ENCODE measurements around the gene MPDZ. TPM values are rescaled to one million over a fixed set of nuclear protein-coding genes. Genes with fewer than 3 reads are reported as not detected.
A peak's percentile ranks its signal among the peaks of the same experiment; 100 is the strongest.

The MPDZ gene
- total and polyA plus RNA-seq, 2 of the 4 experiments (the other 2 are of a cell fraction) = 18.8 to 39.3 TPM

DNA sequence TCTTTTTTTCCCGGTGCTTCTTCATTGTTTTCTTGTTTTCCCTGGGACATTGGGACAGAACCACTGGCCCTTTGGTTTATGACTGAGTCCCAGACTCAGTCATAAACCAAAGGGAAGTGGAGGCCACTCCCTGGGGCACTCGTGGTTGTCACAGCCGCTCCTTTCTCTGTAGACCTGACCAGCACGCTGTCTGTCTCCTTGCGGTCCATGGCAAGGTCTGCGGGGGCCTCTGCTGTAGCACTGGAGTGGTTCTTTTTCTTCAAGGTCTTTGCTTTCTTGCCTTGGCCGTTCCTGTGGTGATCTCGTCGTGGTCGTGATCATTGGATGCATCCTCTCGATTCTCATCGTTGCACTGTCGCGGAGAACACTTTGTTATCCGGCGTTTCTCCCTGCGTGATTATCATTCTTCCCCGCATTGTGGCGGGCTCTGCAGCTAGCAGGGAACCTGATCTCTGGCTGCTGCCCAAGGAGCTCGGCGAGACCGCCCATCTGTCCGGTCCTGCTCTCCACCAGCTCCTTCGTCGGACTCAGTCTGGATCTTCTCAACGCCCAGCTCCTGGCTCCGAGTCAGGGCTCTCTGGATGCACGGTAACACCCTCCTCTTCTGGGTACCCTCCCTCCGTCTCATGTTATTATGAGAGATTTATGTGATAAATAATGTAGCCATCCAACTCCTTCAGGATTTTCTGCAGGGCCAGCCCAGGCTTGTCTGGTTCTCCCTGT, 43.5 kb upstream of the MPDZ start:
- no peak overlapping the region for H2BK5ac ChIP-seq (ENCODE audit: low read depth, low read length, poor library complexity, severe bottlenecking)
- no peaks in the 10 kb centered on the region for H3K79me1 ChIP-seq (ENCODE audit: low read depth in 1 of 2, low read length in 2 of 2)
- no peak overlapping the region for H2AK5ac ChIP-seq (ENCODE audit: low read depth, low read length)
- no peak overlapping the region for H4K5ac ChIP-seq (ENCODE audit: low read depth, low read length)
- no peaks in the 10 kb centered on the region for H3K27me3 ChIP-seq (ENCODE audit: control insufficient read depth, insufficient read depth, low read length)
- H3K36me3 ChIP-seq (ENCODE audit: control insufficient read depth, insufficient read depth, low read length) = no peaks in the 10 kb centered on the region
- peak overlapping the region; percentile 51 for H2AFZ ChIP-seq (replicated peaks; ENCODE audit: low read length, poor library complexity)
- H2BK120ac ChIP-seq (ENCODE audit: low read depth, low read length) = no peak overlapping the region
- no peaks in the 10 kb centered on the region for H4K20me1 ChIP-seq (ENCODE audit: insufficient read depth, low read length)
- H3K4me2 ChIP-seq (ENCODE audit: low read depth, low read length) = no peak overlapping the region
- no peak for ATAC-seq (ENCODE audit: low read depth)
- DNase-seq = no peak
- H2AK9ac ChIP-seq (replicated peaks; ENCODE audit: low read depth, low read length, poor library complexity) = no peak overlapping the region
- dilution Hi-C loops (cut with HindIII; ENCODE audit: low sequenced_read_pairs, unreplicated experiment) = no loop called here
- H3K9me3 ChIP-seq (ENCODE audit: control insufficient read depth, insufficient read depth, low read length) = no peaks in the 10 kb centered on the region
- in situ Hi-C loops (cut with MboI; ENCODE audit: low sequenced_read_pairs) = no loop called here
- no peak overlapping the region for H3K23ac ChIP-seq (ENCODE audit: low read depth, low read length)
- H3K56ac ChIP-seq (ENCODE audit: extremely low read depth, insufficient read depth, low read length) = no peak overlapping the region
- no peak overlapping the region for H3K27ac ChIP-seq (ENCODE audit: insufficient read depth, low read length)
- H3K4me1 ChIP-seq (ENCODE audit: control insufficient read depth, insufficient read depth, low read length) = no peaks in the 10 kb centered on the region
- no peaks in the 10 kb centered on the region for H3K9me1 ChIP-seq (ENCODE audit: insufficient read depth, low read length)
- BruUV-seq (replicated peaks) = no TSS peak
- no peak overlapping the region for H4K91ac ChIP-seq (ENCODE audit: insufficient read depth, low read depth, low read length)
- H3K9ac ChIP-seq (ENCODE audit: low read depth, low read length) = no peak overlapping the region
- 89% methylated on average over 21 of the region's 29 CpGs; no CpG with 5 or more reads in 1 of the 2 experiments for WGBS, 2 experiments (ENCODE audit: extremely low coverage in 2 of 2, insufficient read length in 1 of 2)
- intact Hi-C loops (cut with micrococcal nuclease) = loop anchor here (10.0 kb wide), 1 partner anchor 1232 kb away; no protein-coding TSS in a partner anchor
- no peak overlapping the region for H3K4ac ChIP-seq (ENCODE audit: low read depth, low read length)
- CTCF ChIA-PET = no interaction called here
- no peak overlapping the region for H4K8ac ChIP-seq (ENCODE audit: low read depth in 2 of 2, low read length in 2 of 2)
- no peak overlapping the region for H2BK15ac ChIP-seq (ENCODE audit: low read depth, low read length)
- no peak overlapping the region for H3K18ac ChIP-seq (ENCODE audit: low read depth, low read length)
- POLR2A ChIA-PET (ENCODE audit: unreplicated experiment) = no interaction called here
- H2BK20ac ChIP-seq (ENCODE audit: low read depth, low read length) = no peak overlapping the region
- TF ChIP-seq CEBPB (IDR thresholded peaks at IDR 0.05; ENCODE audit: low read depth, low read length) (no peak), RFX5 (IDR thresholded peaks at IDR 0.05; ENCODE audit: low read depth, low read length) (no peak), BHLHE40 (IDR thresholded peaks at IDR 0.05; ENCODE audit: low read depth, low read length) (no peak), FOS (IDR thresholded peaks at IDR 0.05; ENCODE audit: low read depth, low read length) (no peak), NFE2L2 (IDR thresholded peaks at IDR 0.05; ENCODE audit: low read depth, low read length) (no peak), MXI1 (IDR thresholded peaks at IDR 0.05; ENCODE audit: borderline replicate concordance, low read depth, low read length) (no peak), RAD21 (IDR thresholded peaks at IDR 0.05; ENCODE audit: low read length) (no peak), POLR2A (IDR thresholded peaks at IDR 0.05; ENCODE audit: low read depth, low read length) (no peak), MAFK (IDR thresholded peaks at IDR 0.05; ENCODE audit: low read depth, low read length) (no peak)
- TF ChIP-seq, protein P1, sequence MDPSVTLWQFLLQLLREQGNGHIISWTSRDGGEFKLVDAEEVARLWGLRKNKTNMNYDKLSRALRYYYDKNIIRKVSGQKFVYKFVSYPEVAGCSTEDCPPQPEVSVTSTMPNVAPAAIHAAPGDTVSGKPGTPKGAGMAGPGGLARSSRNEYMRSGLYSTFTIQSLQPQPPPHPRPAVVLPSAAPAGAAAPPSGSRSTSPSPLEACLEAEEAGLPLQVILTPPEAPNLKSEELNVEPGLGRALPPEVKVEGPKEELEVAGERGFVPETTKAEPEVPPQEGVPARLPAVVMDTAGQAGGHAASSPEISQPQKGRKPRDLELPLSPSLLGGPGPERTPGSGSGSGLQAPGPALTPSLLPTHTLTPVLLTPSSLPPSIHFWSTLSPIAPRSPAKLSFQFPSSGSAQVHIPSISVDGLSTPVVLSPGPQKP (IDR thresholded peaks at IDR 0.05; ENCODE audit: borderline replicate concordance, low read depth, low read length) = no peak
- TF ChIP-seq, protein P2, sequence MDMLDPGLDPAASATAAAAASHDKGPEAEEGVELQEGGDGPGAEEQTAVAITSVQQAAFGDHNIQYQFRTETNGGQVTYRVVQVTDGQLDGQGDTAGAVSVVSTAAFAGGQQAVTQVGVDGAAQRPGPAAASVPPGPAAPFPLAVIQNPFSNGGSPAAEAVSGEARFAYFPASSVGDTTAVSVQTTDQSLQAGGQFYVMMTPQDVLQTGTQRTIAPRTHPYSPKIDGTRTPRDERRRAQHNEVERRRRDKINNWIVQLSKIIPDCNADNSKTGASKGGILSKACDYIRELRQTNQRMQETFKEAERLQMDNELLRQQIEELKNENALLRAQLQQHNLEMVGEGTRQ (IDR thresholded peaks at IDR 0.05; ENCODE audit: low read depth, low read length) = no peak
- no peak overlapping the region for H3K14ac ChIP-seq (replicated peaks; ENCODE audit: low read depth, low read length)
- H3K4me3 ChIP-seq (ENCODE audit: insufficient read depth, low read depth, low read length) = no peak overlapping the region
